Femur (tissue), 1 donor: ENCODE measurements around the gene GPATCH2.

Experiments used
- DNase-seq: peaks from one replicate; pipeline ENCODE4 v3.0.0-alpha.2; 2017

Gene GPATCH2

GRCh38 chr1:217574265-217574949, 56.5 kb downstream of the GPATCH2 start:
- no peak for DNase-seq

GRCh38 chr1:217569021-217569420, 61.9 kb downstream of the GPATCH2 start:
- no peak for DNase-seq

- no peak for DNase-seq
These were observed 62.7 kb downstream of the GPATCH2 start for GRCh38 chr1:217568200-217568599.

GRCh38 chr1:217564833-217565232, 66.1 kb downstream of the GPATCH2 start:
- no peak for DNase-seq

- no peak for DNase-seq
These were observed 66.7 kb downstream of the GPATCH2 start for GRCh38 chr1:217564207-217564606.

- no peak for DNase-seq
These were observed 67.7 kb downstream of the GPATCH2 start for GRCh38 chr1:217563179-217563578.

GRCh38 chr1:217562229-217562878, 68.5 kb downstream of the GPATCH2 start:
- DNase-seq: no peak

GRCh38 chr1:217561446-217561845, 69.4 kb downstream of the GPATCH2 start:
- no peak for DNase-seq

- DNase-seq: no peak
These were observed 76.0 kb downstream of the GPATCH2 start for GRCh38 chr1:217554849-217555248.

GRCh38 chr1:217553949-217554509, 76.9 kb downstream of the GPATCH2 start:
- no peak for DNase-seq

- no peak for DNase-seq
These were observed 78.4 kb downstream of the GPATCH2 start for GRCh38 chr1:217552339-217552951.

- DNase-seq: no peak
These were observed 88.1 kb downstream of the GPATCH2 start for GRCh38 chr1:217542837-217543236.

GRCh38 chr1:217542136-217542777, 88.6 kb downstream of the GPATCH2 start:
- no peak for DNase-seq

GRCh38 chr1:217540321-217540720, 90.6 kb downstream of the GPATCH2 start:
- DNase-seq: no peak

GRCh38 chr1:217539510-217539909, 91.4 kb downstream of the GPATCH2 start:
- DNase-seq: no peak

- no peak for DNase-seq
These were observed 95.1 kb downstream of the GPATCH2 start for GRCh38 chr1:217535601-217536377.

- no peak for DNase-seq
These were observed 96.3 kb downstream of the GPATCH2 start for GRCh38 chr1:217534566-217534965.

GRCh38 chr1:217528271-217528670, 102.6 kb downstream of the GPATCH2 start:
- no peak for DNase-seq

- no peak for DNase-seq
These were observed 103.7 kb downstream of the GPATCH2 start for GRCh38 chr1:217527151-217527550.

GRCh38 chr1:217526636-217527035, 104.3 kb downstream of the GPATCH2 start:
- DNase-seq: no peak

- DNase-seq: no peak
These were observed 105.0 kb downstream of the GPATCH2 start for GRCh38 chr1:217525773-217526490.
